ENCODE data around the gene LARGE1. TPM values are rescaled to one million over a fixed set of nuclear protein-coding genes. Genes with fewer than 3 reads are reported as not detected.

The LARGE1 gene
- total RNA-seq, 1 experiment from 2014 or later = 5.8 TPM

DNA sequence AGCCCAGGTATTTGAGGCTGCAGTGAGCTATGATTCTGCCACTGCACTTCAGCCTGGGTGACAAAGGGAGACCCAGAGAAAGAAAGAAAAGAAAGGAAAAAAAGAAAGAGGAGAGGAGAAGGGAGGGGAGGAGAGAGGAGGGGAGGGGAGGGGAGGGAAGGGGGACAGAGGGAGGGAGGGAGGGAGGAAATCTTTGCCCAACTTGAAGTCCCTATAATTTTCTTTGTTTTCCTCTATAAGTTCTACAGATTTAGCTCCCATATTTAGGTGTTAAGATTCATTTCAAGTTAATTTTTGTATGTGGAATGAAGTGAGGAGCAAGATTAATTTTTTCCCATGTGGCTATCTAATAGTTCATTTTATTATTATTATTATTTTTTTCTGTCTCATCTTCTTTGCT is 328.3 kb downstream of the LARGE1 start:
- TF ChIP-seq, protein P1, sequence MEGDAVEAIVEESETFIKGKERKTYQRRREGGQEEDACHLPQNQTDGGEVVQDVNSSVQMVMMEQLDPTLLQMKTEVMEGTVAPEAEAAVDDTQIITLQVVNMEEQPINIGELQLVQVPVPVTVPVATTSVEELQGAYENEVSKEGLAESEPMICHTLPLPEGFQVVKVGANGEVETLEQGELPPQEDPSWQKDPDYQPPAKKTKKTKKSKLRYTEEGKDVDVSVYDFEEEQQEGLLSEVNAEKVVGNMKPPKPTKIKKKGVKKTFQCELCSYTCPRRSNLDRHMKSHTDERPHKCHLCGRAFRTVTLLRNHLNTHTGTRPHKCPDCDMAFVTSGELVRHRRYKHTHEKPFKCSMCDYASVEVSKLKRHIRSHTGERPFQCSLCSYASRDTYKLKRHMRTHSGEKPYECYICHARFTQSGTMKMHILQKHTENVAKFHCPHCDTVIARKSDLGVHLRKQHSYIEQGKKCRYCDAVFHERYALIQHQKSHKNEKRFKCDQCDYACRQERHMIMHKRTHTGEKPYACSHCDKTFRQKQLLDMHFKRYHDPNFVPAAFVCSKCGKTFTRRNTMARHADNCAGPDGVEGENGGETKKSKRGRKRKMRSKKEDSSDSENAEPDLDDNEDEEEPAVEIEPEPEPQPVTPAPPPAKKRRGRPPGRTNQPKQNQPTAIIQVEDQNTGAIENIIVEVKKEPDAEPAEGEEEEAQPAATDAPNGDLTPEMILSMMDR (IDR thresholded peaks at IDR 0.05; ENCODE audit: insufficient read depth in 1 of 2, low read depth in 1 of 2, low read length in 1 of 2, severe bottlenecking in 1 of 2, unreplicated experiment in 1 of 2) = no peak
- Histone ChIP-seq H3K27me3 (replicated peaks; ENCODE audit: control insufficient read depth, insufficient read depth, low read length) (no peaks in the 10 kb centered on the region), H3K36me3 (ENCODE audit: control insufficient read depth, insufficient read depth, low read length) (no peaks in the 10 kb centered on the region), H3K9me3 (no peaks in the 10 kb centered on the region), H3K4me3 (ENCODE audit: low read depth, low read length) (no peak overlapping the region), H3K4me1 (no peaks in the 10 kb centered on the region)
- Mint-ChIP-seq H3K4me3 (ENCODE audit: unreplicated experiment) (no peak overlapping the region), H3K36me3 (ENCODE audit: insufficient read depth, unreplicated experiment) (no peaks in the 10 kb centered on the region), H3K27me3 (ENCODE audit: insufficient read depth, unreplicated experiment) (no peaks in the 10 kb centered on the region), H3K27ac (ENCODE audit: unreplicated experiment) (no peak overlapping the region), H3K4me1 (ENCODE audit: low read depth, unreplicated experiment) (no peaks in the 10 kb centered on the region), H3K9me3 (ENCODE audit: unreplicated experiment) (no peaks in the 10 kb centered on the region)
- DNase-seq = no peak
- BruUV-seq (replicated peaks) = no TSS peak
- ChIA-PET CTCF (no interaction called here), POLR2A (no interaction called here)
- intact Hi-C loops (cut with micrococcal nuclease; ENCODE audit: unreplicated experiment) = no loop called here

DNA sequence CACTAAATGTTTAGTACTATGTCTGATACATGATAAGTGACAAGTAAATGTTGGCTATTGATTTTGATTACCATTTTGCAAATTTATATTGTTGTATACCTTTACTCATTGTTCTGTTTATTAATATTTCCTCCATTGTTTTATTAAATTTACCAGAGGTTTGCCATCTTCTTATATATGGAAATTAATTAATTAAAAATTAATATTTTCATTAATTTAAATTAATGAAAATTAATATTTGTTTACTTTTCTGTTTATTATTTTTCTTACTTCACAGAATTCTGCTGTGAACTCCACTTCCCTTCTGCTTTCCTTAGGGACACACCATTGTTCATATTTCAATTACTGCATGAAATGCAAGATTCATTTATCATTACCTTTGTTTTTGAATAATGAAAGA is 331.0 kb downstream of the LARGE1 start:
- BruUV-seq (replicated peaks) = no TSS peak
- no peaks in the 10 kb centered on the region for H3K9me3 ChIP-seq
- intact Hi-C loops (cut with micrococcal nuclease; ENCODE audit: unreplicated experiment) = no loop called here
- ChIA-PET POLR2A (no interaction called here), CTCF (no interaction called here)
- Mint-ChIP-seq H3K4me1 (ENCODE audit: low read depth, unreplicated experiment) (no peaks in the 10 kb centered on the region), H3K4me3 (ENCODE audit: unreplicated experiment) (no peak overlapping the region), H3K36me3 (ENCODE audit: insufficient read depth, unreplicated experiment) (no peaks in the 10 kb centered on the region), H3K27me3 (ENCODE audit: insufficient read depth, unreplicated experiment) (no peaks in the 10 kb centered on the region), H3K27ac (ENCODE audit: unreplicated experiment) (no peak overlapping the region), H3K9me3 (ENCODE audit: unreplicated experiment) (no peaks in the 10 kb centered on the region)
- H3K27me3 ChIP-seq (replicated peaks; ENCODE audit: control insufficient read depth, insufficient read depth, low read length) = no peaks in the 10 kb centered on the region
- H3K4me1 ChIP-seq = no peaks in the 10 kb centered on the region
- no peak overlapping the region for H3K4me3 ChIP-seq (ENCODE audit: low read depth, low read length)
- no peaks in the 10 kb centered on the region for H3K36me3 ChIP-seq (ENCODE audit: control insufficient read depth, insufficient read depth, low read length)
- DNase-seq = no peak
- TF ChIP-seq, protein P1 (IDR thresholded peaks at IDR 0.05; ENCODE audit: insufficient read depth in 1 of 2, low read depth in 1 of 2, low read length in 1 of 2, severe bottlenecking in 1 of 2, unreplicated experiment in 1 of 2) = no peak

DNA sequence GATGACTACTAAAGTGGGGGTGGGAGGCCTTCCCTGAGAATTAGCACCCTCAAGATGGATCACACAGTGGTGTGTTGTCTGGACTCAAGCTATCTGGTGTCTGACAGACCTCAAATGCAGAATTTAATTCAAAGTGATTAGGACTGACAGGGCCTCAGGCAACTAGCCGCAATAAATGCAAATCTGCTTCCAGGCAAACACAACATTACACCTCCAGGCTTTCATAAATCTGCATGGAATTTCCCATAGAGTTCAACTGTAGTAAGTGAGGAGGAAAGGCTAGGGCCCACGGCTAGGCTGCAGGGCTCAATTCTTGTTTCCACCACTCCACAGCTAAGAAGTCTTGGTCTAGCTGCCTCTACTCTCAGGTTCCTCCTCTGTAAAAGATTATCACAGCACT is 331.4 kb downstream of the LARGE1 start:
- Histone ChIP-seq H3K36me3 (ENCODE audit: control insufficient read depth, insufficient read depth, low read length) (no peaks in the 10 kb centered on the region), H3K4me1 (no peaks in the 10 kb centered on the region), H3K9me3 (no peaks in the 10 kb centered on the region), H3K27me3 (replicated peaks; ENCODE audit: control insufficient read depth, insufficient read depth, low read length) (no peaks in the 10 kb centered on the region), H3K4me3 (ENCODE audit: low read depth, low read length) (no peak overlapping the region)
- BruUV-seq (replicated peaks) = no TSS peak
- Mint-ChIP-seq H3K27me3 (ENCODE audit: insufficient read depth, unreplicated experiment) (no peaks in the 10 kb centered on the region), H3K36me3 (ENCODE audit: insufficient read depth, unreplicated experiment) (no peaks in the 10 kb centered on the region), H3K4me1 (ENCODE audit: low read depth, unreplicated experiment) (no peaks in the 10 kb centered on the region), H3K9me3 (ENCODE audit: unreplicated experiment) (no peaks in the 10 kb centered on the region), H3K27ac (ENCODE audit: unreplicated experiment) (no peak overlapping the region), H3K4me3 (ENCODE audit: unreplicated experiment) (no peak overlapping the region)
- TF ChIP-seq, protein P1 (IDR thresholded peaks at IDR 0.05; ENCODE audit: insufficient read depth in 1 of 2, low read depth in 1 of 2, low read length in 1 of 2, severe bottlenecking in 1 of 2, unreplicated experiment in 1 of 2) = no peak
- intact Hi-C loops (cut with micrococcal nuclease; ENCODE audit: unreplicated experiment) = no loop called here
- no peak for DNase-seq
- POLR2A ChIA-PET = no interaction called here
- CTCF ChIA-PET = no interaction called here
